Suppressor macrophage (primary cell): ENCODE results near the gene LGR4.

Experiments used
- DNase-seq, 4 experiments: peaks; one replicate each; pipeline ENCODE4 v3.0.0-alpha.2; 2020 to 2022

The LGR4 gene

DNA sequence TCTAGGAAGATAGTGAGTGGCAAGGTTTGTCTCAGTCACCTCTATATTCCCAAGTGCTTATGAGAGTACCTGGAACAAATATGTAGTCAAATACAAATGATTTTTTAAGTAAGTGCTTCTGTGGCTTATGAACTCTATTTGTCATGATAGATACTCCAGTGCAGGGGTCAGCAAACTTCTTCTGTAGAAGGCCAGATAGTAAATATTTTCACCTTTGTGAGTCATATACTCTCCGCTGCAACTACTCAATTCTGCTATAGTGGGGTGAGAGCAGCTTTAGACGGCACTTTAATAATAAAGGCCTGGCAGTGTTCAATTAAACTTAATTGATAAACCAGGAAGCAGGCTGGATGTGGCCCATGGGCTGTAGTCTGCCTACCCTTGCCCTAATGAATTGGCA lies 97.2 kb downstream of the LGR4 start:
- no peak for DNase-seq

DNA sequence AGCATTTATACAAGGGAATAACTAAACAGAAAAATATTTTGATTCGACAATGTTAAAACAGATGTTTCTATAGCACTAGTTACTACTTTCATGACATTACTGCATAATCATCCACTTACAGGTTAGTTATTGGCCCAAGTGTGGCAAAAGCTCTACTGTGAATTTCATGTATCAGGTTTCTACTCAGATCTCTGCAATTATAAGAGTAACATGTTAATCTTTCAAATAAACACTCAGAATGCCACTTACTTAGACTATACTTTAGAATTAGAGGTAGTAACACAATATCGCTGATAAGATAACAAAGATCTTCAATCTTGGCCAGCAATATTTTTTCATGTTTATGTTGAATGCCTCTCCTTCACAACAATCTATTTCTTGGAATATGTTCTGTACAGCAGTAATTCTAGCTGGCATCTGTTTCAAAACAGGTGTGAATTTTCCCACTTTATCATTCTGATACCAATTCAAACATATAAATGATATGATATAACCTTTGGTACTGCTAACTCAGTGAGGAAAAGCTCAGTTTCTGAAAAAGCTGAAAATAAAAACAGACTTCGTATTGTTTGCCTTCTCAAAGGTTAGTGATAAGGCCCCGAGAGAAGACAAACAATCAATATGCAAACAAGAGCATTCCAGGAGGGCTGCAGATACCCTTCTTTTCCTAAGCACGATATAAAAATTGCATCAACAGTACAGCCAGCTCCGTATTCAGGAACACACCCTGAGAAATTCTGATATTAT lies 98.6 kb downstream of the LGR4 start:
- no peak for DNase-seq

DNA sequence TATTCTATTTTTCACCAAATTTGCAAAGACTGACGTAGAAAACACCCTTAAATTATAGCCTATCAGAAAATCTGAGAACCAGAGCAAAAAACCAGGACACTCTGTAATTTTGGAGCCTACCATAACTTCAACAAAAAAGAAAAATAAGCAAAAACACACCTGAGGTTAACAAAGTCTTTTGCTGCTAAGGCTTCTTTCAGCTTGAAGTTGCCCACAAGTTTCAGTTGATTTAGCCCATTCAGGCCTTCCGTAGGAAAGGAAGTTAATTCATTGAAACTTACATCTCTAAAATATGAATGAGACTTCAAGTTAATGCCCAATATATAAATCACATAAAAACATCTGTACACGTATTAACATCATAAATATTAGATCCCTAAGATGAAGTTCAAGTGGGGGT lies 99.2 kb downstream of the LGR4 start:
- no peak for DNase-seq

DNA sequence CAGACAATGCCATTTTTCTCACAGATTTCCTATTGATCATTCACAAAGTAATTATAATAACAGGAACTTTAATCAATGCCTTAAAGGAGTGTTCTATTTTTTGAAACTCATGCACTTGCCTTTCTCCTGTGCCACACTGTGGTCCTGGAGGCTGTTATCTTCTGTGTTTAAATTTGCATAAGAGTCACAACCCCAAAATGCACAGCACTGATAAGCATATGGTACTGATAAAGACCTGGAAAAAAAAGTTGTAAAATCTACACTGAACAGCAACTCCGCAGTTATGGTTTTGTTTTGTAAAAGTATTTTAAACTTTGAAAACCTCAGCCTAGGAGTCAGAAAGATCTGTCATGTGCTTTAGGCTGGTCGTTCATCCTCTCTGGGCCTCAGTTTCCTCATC lies 100.4 kb downstream of the LGR4 start:
- DNase-seq, result no peak

DNA sequence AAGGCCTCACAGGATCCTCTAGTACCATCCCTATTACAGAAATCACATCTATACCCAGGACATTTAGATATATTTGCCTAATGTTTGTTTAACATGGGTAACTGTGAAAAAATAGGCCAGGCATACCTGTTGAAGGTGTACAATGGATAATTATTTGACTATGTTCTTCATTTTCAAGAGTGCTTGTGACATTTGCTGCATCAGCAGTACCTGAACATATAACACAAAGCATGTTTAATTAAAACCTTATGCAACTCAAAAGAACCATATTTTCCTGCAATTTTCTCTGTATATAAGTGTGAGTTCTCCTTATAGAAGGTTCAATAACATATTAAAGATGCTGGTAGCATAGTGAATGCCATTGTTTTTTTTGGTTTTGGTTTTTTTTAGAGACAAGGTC lies 101.1 kb downstream of the LGR4 start:
- no peak for DNase-seq

DNA sequence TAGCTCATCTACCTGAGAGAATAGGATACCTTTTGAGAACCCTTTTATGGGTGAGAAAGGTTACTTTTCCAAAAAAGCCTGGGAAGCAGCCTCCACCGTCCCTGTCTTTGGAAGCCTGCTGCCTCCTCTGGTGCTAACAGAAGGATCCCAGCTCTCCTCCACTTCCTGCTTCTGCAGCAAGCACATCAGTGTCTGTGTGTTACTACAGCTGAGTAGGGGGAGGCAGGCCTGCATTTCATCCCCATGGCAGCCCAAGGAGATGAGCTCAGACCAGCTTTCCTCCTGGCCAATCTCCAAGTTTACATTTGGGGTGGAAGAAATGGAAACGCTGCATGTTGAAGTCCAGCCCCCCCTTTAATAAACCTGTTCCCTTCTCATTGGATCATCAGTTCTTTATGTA lies 102.2 kb downstream of the LGR4 start:
- no peak for DNase-seq

DNA sequence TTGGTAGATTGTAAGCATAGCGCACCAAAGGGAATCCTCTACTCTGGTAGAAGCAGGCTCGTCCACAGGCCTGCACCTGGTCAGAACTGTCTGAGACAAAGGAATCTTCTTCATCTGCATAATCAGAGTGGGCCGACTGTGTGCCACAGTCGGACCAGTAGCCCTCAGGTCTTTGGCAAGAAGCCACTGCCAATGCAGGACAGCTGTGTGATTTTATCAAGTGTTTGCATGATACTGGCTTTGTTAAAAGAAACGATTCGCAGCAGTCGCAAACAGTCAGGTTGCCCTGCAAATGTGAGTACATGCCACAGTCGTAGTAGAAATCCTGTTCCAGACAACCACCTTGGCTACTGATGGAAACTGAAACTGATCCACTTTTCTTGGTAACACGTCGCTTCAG lies 104.7 kb downstream of the LGR4 start:
- DNase-seq, result no peak

DNA sequence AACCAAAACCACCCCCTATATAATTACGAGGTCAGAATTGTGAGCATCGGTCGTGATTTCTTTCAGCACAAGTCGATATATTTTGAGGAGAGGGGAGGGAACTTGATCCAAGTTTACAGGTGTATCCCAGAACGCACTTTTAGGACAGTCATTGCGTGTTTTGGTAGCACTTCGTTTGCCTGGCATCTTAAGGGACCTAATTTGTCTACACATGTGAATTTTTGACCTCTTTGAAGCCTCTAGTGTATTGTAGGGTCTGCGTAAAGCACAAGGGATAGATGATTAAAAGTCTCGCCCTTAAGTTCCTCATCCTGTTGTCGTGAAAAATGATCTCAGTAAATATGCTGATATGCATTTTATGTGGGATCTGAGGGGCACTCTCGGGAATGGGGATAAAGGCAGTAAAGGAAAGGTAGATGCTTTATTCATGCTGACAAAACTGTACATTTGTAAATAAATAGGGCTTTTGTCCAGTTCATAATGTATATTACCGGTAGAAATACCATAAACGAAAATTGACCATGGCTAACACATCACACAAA lies 108.9 kb downstream of the LGR4 start:
- DNase-seq, result peak in 1 of 4 experiments; percentile 2

DNA sequence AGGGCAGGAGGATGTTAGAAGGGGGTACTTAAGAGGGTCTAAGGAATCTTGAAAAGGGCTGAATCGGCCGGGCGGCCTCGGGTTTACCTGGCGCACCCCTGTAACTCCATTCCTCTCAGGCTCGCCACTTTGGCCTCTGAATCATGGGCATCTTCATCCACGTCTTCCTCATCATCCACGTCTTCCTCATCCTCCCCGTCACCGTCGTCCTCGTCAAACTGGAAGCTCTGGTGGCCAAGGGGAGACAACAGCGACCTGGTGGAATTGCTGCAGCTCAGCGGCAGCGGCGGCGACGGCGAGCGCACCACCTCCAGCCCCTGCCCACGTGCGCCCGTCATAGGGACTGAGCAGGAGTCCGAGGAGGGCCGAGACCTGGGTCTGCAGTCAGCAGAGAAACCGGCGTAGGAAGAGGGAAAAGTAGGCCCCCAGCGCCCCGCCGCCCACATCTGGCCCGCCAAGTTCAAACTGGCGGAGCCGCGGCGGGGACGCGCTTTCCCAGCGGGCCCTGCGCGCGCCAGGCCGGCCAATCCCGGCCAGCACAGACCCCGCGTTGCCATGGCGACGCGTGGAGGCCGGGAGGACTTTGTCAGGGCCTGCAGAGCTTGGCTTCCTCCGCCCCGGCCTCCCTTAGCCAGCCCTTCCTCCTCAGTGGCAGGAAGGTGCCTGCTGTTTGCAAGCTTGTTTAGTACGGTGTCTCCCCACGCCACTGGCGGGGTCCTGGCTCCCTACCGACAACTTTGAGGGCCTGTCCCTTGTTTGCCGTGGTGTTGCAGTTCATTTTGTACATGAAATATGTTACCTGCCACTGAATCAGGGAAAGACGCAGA lies 109.6 kb downstream of the LGR4 start, which contains the start of gene CCDC34:
CCDC34 (minus strand) TSS at position 467 of the 827 bp plus-strand sequence; CDS start at position 446, 21 bp downstream.
- DNase-seq, result peak; percentile 96 to 99 (median 98)

DNA sequence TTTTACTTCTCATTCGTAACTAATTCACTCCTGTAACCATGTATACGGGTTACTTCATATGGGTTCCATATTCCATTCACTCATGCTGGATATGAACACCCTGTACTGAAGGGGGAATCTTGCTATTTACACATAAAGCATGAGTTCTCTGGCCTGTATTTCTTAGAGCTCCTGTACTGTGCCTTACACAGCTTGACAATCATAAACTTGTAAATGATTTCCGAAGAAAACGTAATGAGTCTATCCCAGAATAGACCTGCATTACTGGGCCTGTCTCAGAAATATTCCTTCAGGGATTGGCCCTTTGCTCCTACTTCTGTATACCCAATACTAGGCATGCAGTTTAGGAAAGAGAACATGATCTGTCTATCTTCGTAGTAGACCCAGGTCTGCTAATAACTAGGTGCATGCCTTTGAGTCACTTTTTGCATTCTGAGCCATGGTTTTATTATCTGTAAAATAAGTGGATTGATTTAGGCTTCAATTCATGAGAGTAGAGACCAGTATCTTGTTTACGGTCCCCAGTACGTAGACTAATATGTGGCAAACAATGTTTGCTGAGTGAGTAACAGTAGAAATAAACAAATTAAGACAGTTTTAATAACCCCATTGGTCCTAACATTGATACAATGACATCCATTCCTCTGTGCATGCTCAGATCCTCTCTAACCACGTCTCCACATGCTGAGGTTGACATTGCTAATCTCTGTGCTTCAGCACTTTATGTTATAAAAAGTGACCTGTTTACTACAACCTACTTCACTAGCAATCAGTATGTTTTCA lies 110.8 kb downstream of the LGR4 start:
- no peak for DNase-seq

DNA sequence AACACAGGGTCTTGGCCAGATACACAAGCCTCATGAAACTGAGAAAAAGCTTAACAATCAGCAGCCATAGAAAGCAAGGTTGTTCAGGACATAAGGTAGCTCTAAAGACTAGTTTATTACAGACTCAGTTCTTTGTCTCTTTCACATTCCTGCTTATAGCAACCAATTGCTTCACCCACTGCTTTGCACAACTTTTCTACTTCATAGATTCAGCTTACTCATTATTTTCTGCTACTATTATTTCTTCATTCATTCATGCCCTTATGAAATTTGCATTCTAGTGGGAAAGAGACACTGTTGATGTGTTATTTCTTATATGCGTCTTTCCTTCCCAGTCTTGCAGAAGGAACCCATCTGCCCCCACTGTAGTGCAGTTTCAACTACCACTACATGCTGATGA lies 114.3 kb downstream of the LGR4 start:
- DNase-seq, result peak; percentile 7 to 63 (median 30)

DNA sequence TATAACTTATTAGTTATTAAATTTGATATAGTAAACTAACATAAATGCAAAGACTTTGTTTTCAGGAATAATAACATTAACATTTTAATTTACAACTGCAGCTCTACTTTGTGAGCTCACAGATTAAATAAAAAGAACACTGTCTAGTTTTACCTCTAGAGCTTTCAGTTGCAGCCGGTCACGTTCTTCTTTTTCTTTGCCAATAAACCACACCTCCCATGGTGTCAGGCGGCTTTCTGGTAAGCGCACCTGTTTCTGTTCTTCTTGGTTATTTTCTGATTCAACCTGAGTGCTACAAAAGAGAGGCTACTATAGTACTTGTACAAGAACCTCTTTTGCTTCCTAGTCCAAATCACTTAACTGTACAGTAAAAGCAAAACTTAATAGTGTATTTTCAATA lies 115.3 kb downstream of the LGR4 start:
- no peak for DNase-seq

DNA sequence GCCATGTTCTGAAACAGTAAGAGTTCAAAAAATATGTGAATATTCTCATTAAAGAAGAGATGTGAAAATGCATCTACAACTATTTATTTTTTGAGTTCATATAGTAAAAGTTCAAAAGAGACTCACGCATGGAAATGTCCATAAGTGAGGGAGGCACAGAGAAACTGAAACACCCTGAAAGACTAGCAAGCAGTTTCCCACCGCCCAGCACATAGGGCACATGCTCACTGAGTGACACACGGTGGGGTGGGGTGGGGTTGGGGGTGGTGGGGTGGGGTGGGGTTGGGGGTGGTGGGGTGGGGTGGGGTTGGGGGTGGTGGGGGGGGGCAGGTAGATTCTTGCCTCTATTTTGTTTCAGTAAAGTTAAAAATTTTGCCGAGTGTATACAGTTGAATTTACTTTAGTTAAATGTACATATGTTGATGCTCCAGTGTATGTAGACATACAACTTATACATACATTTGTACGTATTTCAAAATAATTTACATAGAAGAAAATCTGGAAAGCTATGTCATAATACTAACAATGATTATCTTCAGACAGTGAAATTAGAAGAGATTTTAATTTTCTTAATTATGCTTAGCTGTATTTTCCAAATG lies 115.9 kb downstream of the LGR4 start:
- DNase-seq, result no peak

DNA sequence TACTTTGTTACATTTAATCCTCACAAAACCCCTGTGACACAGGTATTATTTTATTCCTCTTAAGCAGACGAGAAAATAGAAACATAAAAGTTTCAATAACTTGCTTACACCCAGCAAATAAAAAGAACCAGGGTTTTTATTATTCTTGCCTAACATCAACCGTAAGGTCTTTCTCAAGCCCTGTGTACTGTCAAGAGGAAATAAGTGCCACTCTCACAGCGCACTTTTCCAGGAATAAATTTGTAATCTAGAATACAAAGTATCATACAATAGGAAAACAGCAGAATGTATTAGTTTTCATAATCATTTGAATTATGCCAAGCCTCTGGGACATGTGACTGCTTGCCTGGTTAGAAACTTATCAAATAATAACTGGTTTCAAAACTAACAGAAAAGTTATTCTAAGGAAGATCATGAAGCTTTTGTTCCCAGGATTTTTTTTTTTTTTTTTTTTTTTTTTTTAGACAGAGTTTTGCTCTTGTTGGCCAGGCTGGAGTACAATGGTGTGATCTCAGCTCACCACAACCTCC lies 117.0 kb downstream of the LGR4 start:
- no peak for DNase-seq

DNA sequence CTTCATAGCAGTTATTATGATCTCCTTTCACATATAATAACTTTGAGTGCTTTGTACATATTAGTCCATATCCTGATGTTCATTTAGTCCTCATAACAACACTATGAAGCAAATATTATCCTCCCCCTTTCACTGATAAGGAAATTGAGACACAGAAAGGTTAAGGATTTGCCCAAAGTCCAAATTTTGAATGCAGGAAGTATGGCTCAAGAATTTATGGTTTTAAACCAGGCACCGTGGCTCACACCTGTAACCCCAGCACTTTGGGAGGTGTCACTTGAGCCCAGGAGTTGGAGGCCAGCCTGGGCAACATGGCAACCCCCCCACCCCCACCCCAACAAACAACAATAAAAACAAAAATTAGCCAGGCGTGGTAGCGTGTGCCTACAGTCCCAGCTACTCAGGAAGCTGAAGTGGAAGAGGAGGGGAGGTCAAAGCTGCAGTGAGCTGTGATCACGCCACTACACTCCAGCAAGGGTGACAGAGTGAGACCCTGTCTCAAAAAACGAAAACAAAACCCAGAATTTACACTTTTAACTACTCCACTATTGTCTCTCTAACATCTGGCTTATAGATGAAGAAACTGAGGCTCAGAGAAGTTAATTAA lies 118.1 kb downstream of the LGR4 start:
- DNase-seq, result no peak

DNA sequence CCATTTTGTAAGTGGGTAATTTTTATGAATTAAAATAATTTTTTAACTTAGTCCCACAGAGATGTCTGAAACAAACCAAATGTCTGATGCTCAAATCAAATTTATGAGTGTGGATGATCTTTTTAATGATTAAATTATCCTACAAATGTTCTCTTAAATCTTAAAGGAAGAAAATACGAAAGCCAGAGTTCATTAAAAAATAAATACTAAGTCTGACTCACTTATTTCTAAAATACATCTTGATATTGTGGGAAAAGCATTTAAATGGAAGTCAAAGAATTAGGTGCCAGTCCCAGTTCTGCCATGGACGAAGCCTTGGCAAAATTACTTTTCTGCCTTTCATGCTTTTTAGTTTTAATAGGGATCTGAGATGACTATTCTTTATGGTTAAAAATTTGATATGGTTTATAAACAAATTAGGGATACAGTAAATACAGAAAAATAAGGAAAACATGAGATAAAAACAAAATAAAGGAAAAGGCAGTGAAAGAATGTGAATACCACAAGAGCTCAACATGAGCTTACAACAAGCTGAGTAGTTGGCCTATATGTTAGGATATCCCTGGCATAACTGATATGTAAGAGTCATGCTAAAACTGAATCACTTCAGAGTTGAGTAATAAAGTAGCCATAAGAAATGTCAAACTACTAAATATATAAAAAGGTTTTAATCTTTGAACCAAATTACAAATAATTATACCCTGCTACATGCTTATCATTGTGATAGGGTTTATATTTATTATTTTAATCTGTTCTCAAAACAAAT lies 118.8 kb downstream of the LGR4 start:
- peak in 2 of 4 experiments; percentile 22 to 33 for DNase-seq

DNA sequence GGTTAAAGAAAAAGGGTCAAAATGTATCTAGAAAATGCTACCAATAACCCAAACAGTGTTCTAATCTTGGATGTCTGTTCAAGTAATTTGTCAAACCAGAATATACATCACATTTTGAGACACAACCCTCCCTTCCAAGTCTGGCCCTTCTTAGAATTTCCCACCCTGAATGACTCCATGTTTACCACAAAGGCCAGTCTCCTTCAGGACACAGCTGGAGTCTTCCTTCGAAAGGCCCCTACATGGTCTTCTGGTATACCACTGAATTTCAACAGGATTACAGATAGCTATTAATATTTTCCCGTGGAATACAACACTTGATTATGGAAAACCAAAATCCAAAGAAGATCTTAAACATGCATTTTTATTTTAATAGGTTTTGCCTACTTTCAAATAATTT lies 119.8 kb downstream of the LGR4 start:
- DNase-seq, result no peak

DNA sequence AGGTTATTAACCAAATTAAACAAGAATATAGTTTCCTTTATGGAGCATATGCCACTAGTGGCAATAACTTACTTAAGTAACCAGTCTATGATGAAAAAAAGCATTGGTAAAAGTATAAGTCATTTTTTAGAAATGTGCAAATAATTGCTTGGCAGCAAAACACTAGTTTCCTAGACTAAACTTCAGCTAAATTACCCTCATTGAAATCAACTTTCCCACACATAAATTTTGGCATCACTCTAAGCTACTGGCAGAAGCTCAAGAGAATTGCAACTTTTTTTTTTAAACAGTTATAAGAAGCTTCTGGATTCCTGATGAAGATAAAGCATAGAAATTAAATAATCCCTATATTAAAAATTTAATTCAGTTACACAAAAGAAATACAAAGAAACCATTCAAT lies 122.1 kb downstream of the LGR4 start:
- DNase-seq, result no peak

DNA sequence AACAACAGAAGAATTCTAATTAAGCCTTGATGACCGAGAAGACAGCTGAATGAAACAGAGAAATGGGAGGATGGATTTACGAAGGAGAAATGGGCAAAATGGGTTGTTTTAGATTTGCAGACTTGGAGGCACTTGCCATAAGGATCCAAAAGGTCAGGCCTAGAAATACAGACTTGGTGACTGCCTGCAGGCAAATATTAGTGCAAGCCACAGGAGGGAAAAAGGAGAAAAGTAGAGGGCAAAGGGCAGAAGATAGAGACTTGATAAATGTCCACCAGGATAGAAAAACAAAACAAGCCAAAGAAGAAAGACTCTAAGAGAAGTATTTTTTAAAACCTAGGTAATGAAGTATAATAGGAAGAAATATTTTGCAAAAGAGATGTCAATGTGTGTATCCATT lies 122.7 kb downstream of the LGR4 start:
- DNase-seq, result no peak

DNA sequence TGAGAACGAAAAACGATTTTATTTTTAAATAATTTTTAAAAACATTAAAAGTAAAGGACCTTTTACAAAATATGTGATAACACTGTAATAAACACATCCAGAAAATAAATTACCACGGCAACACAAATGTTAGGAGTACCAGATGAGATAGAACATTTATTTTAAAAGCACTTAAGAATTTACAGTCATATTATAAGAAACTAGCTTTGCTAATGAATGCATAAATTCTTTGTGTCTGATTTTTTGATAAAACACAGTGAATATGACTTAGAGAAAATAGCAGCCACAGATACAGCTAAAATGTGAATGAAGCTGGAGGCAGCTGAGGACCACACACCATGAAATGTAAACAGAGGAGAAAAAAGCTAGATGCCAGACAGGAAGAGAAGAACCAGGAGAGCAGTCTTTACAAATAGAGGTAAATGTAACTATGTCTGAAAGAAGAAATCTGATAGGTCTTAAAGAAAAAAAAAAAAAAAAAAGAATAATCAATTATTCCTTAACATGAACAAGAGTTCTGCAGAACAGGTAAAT lies 124.2 kb downstream of the LGR4 start:
- no peak for DNase-seq
